Endothelial cell of umbilical vein (primary cell): Measurements from ENCODE around the gene KIF21B. TPM values are rescaled to one million over a fixed set of nuclear protein-coding genes. Genes with fewer than 3 reads are reported as not detected.
"Not testable (repeated sequence)": the region's sequence is repeated elsewhere in the genome, so short reads cannot be mapped to it uniquely, and the experiment has no call there.

ENCODE experiments used
- BruUV-seq: library from RNA; stranded (reverse); fragments of 400-500 nt; replicated peaks from 2 replicates; lab custom pipeline; 2021; lab: Mats Ljungman, UMichigan
- CTCF ChIA-PET: fragments of 300-600, 350-600 bp; sonication (Branson Sonifier 250); formaldehyde crosslinking; loops from one replicate; lab custom pipeline; 2021; ENCODE audit warnings: antibody characterized with exemption, inconsistent platforms; lab: Charles Lee
- POLR2A ChIA-PET: fragments of 300-600, 350-600 bp; sonication (Branson Sonifier 250); formaldehyde crosslinking; loops from one replicate; lab custom pipeline; 2021; ENCODE audit warnings: antibody characterized with exemption, inconsistent platforms; lab: Charles Lee
- DNase-seq: peaks from one replicate; pipeline ENCODE4 v3.0.0-alpha.2; 2011; ENCODE audit warnings: low read depth, low spot score
- FAIRE-seq: peaks from 2 replicates; lab custom pipeline; 2011; peaks lifted over from hg19 to GRCh38; lab: Jason Lieb, UNC
- H2AFZ ChIP-seq: 2 replicates; pipeline ENCODE4 v1.6.0; 2012; ENCODE audit warnings: low read depth, low read length, control low read depth, inconsistent platforms
- H3K27ac ChIP-seq: 2 replicates; pipeline ENCODE4 v1.5.1; 2011; ENCODE audit warnings: low read depth, mild to moderate bottlenecking, control low read depth, low read length, moderate library complexity; ENCODE audit not compliant: insufficient read depth
- H3K27me3 ChIP-seq, 2 experiments: 2 replicates each; pipeline versions ENCODE4 v1.6.0 to v1.6.1; 2011; ENCODE audit warnings: low read length in 2 of 2, mixed read lengths in 1 of 2; ENCODE audit not compliant: control insufficient read depth in 2 of 2, insufficient read depth in 2 of 2
- H3K36me3 ChIP-seq, 2 experiments: 2 replicates in 1 of 2; 3 replicates in 1 of 2; pipeline ENCODE4 v1.5.1; 2011; ENCODE audit warnings: low read length in 2 of 2, mild to moderate bottlenecking in 1 of 2, moderate library complexity in 1 of 2; ENCODE audit not compliant: control insufficient read depth in 2 of 2, insufficient read depth in 2 of 2; ENCODE audit errors: extremely low read depth in 1 of 2
- H3K4me1 ChIP-seq: 3 replicates; pipeline ENCODE4 v1.5.1; 2011; ENCODE audit warnings: mild to moderate bottlenecking, low read length; ENCODE audit not compliant: control insufficient read depth, insufficient read depth; ENCODE audit errors: extremely low read depth
- H3K4me2 ChIP-seq: 2 replicates; pipeline ENCODE4 v1.6.1; 2011; ENCODE audit warnings: low read length, control low read depth, mixed read lengths; ENCODE audit not compliant: insufficient read depth
- H3K4me3 ChIP-seq, 3 experiments: fragments of 200-600 bp in 1 of 3; sonication (generic), shearing (Covaris generic) in 1 of 3; replicated peaks in 1 of 3; 2 replicates each; pipeline ENCODE4 v1.5.1; 2011 to 2016; ENCODE audit warnings: control low read depth in 3 of 3, low read length in 3 of 3, mild to moderate bottlenecking in 2 of 3, inconsistent platforms in 1 of 3, low read depth in 1 of 3, moderate library complexity in 1 of 3; ENCODE audit not compliant: insufficient read depth in 1 of 3
- H3K79me2 ChIP-seq: 2 replicates; pipeline ENCODE4 v1.6.0; 2012; ENCODE audit warnings: low read length, inconsistent platforms; ENCODE audit not compliant: control insufficient read depth, insufficient read depth
- H3K9ac ChIP-seq: replicated peaks from 2 replicates; pipeline ENCODE3; 2011; ENCODE audit warnings: low read length, control low read depth; ENCODE audit not compliant: insufficient read depth; ENCODE audit errors: extremely low read depth
- H3K9me1 ChIP-seq: replicated peaks from 3 replicates; pipeline ENCODE4 v1.6.0; 2011; ENCODE audit warnings: mild to moderate bottlenecking, low read length; ENCODE audit not compliant: control insufficient read depth, insufficient read depth; ENCODE audit errors: extremely low read depth
- H3K9me3 ChIP-seq: replicated peaks from 2 replicates; pipeline ENCODE4 v1.5.1; 2012; ENCODE audit warnings: low read length, inconsistent platforms; ENCODE audit not compliant: control insufficient read depth, insufficient read depth
- H4K20me1 ChIP-seq: replicated peaks from 2 replicates; pipeline ENCODE3; 2011; ENCODE audit warnings: mild to moderate bottlenecking, low read length; ENCODE audit not compliant: control insufficient read depth, insufficient read depth; ENCODE audit errors: extremely low read depth
- CTCF ChIP-seq, 2 donors: IDR thresholded peaks; 1 replicate in 1 of 2; 2 replicates in 1 of 2; pipeline ENCODE4 v1.5.1; 2011; ENCODE audit warnings: low read length in 2 of 2, mild to moderate bottlenecking in 2 of 2, moderate library complexity in 2 of 2, control low read depth in 1 of 2, inconsistent platforms in 1 of 2, low read depth in 1 of 2; ENCODE audit not compliant: insufficient read depth in 1 of 2; ENCODE audit errors: extremely low read depth in 1 of 2
- MAX ChIP-seq: IDR thresholded peaks from 2 replicates; pipeline ENCODE4 v1.6.1; 2011; ENCODE audit not compliant: insufficient read depth, insufficient read length
- MYC ChIP-seq: IDR thresholded peaks from one replicate; pipeline ENCODE4 v1.6.1; 2011; ENCODE audit warnings: mild to moderate bottlenecking, low read depth, low read length
- dilution Hi-C: fragments of 300-500 bp; cut with MboI; formaldehyde crosslinking; loops from one replicate; pipeline ENCODE4 v1.15.0; 2019; ENCODE audit warnings: low sequenced_read_pairs; ENCODE audit not compliant: extremely low pct_ligation_motif_present
- intact Hi-C: fragments of 100-400 bp; cut with micrococcal nuclease; formaldehyde crosslinking; loops from one replicate; pipeline ENCODE4 v1.10.0; 2022
- polyA plus RNA-seq, 4 experiments: library from polyadenylated mRNA; depleted of rRNA in 3 of 4; stranded (reverse) in 3 of 4; unstranded in 1 of 4; fragments of >200 nt; gene quantifications; 2 replicates each; pipeline versions ENCODE4 v1.2.1 to v1.2.3, GENCODE V29; 2011 to 2012; ENCODE audit warnings: missing spikeins in 1 of 4
- total RNA-seq: library from RNA; stranded (reverse); gene quantifications from 2 replicates; pipeline ENCODE4 v1.2.3, GENCODE V29; 2021

The KIF21B gene
- total and polyA plus RNA-seq, 2 donors (not counting 3 experiments of a cell fraction or from before 2014, with no cell fraction given): 1.9 to 4.4 TPM

- intact Hi-C loops (no loop called here), dilution Hi-C loops (no loop called here)
- no TSS peak for BruUV-seq
- FAIRE-seq (no peak), DNase-seq (no peak)
- TF ChIP-seq MAX (no peak), MYC (no peak), CTCF (IDR thresholded peaks at IDR 0.05; ENCODE audit: extremely low read depth in 1 of 2, insufficient read depth in 1 of 2, low read depth in 1 of 2, low read length in 2 of 2) (no peak)
- H3K36me3 ChIP-seq: no peaks in the 10 kb centered on the region
- peaks cover 0 to 9% of the 10 kb centered on the region in 2 experiments for H3K27me3 ChIP-seq
- H3K9ac ChIP-seq: no peak overlapping the region
- H3K9me1 ChIP-seq: no peaks in the 10 kb centered on the region
- H3K4me2 ChIP-seq: no peak overlapping the region
- H3K4me3 ChIP-seq: no peak overlapping the region
- no peak overlapping the region for H2AFZ ChIP-seq
- ChIA-PET CTCF (no interaction called here), POLR2A (no interaction called here)
- H3K9me3 ChIP-seq: no peaks in the 10 kb centered on the region
- H4K20me1 ChIP-seq: no peaks in the 10 kb centered on the region
- H3K4me1 ChIP-seq: no peaks in the 10 kb centered on the region
- H3K27ac ChIP-seq: no peak overlapping the region
- no peaks in the 10 kb centered on the region for H3K79me2 ChIP-seq
These were observed 91.7 kb downstream of the KIF21B start for GRCh38 chr1:200931776-200932175.

- BruUV-seq, H2AFZ ChIP-seq, DNase-seq, H3K4me3 ChIP-seq, H3K27me3 ChIP-seq, POLR2A ChIA-PET, H3K27ac ChIP-seq, H3K9ac ChIP-seq, H3K36me3 ChIP-seq, H3K4me1 ChIP-seq, H4K20me1 ChIP-seq, intact Hi-C loops, H3K4me2 ChIP-seq, FAIRE-seq, CTCF ChIA-PET, H3K79me2 ChIP-seq, H3K9me3 ChIP-seq, H3K9me1 ChIP-seq, dilution Hi-C loops: not testable (repeated sequence)
These were observed 93.2 kb downstream of the KIF21B start for GRCh38 chr1:200930285-200930684.
